Measurements from ENCODE around the gene CIPC.

The CIPC gene

GRCh38 chr14:77061630-77062257, 36.3 kb upstream of the CIPC start:
- no peak overlapping the region for H3K4me3 ChIP-seq (ENCODE audit: insufficient read depth, low read length, poor library complexity, severe bottlenecking)
- no peak overlapping the region for H3K27ac ChIP-seq (ENCODE audit: low read depth, low read length)
- H3K79me2 ChIP-seq (ENCODE audit: insufficient read depth, low read length), result no peaks in the 10 kb centered on the region
- no peak for TF ChIP-seq CTCF (IDR thresholded peaks at IDR 0.05; ENCODE audit: insufficient read depth, low read length, poor library complexity, severe bottlenecking)
- no peak for TF ChIP-seq EZH2phosphoT487 (conservative IDR thresholded peaks at IDR 0.05; ENCODE audit: low read length)
- no peaks in the 10 kb centered on the region for H3F3A ChIP-seq (ENCODE audit: insufficient read depth)
- H3K9me3 ChIP-seq (ENCODE audit: insufficient read depth, low read length), result no peaks in the 10 kb centered on the region
- no peaks in the 10 kb centered on the region for H3K27me3 ChIP-seq (ENCODE audit: low read length)
- H4K20me1 ChIP-seq (ENCODE audit: low read depth, low read length), result no peaks in the 10 kb centered on the region
- H3K4me2 ChIP-seq (ENCODE audit: low read depth, low read length, poor library complexity, severe bottlenecking), result no peak overlapping the region
- no peaks in the 10 kb centered on the region for H3K9me2 ChIP-seq (replicated peaks; ENCODE audit: insufficient read depth, low read length)
- H3K9ac ChIP-seq (ENCODE audit: low read length), result no peak overlapping the region
- H2AFZ ChIP-seq (ENCODE audit: low read depth, low read length, severe bottlenecking), result no peak overlapping the region
- H3K36me3 ChIP-seq (ENCODE audit: low read length), result no peaks in the 10 kb centered on the region

DNA sequence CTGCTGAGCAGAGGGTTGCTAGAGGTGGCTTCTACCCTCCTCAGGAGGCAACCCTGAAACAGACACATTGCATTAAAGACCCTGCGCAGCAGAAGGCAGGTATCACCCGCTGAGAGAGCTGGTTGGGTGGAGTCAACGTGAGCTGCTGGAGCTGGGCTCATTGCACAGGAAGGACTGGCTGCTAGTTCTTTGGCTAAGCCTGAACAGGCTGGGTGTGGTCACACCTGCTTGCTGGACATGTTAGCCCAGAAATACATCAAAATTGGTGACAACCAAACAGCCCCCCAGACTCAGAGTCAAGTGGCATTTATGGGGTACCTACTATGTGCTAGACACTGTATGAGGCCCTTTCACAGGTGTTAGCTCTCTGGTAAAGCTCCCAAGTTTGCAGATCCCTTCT, 35.8 kb upstream of the CIPC start:
- Histone ChIP-seq H3F3A (ENCODE audit: insufficient read depth) (no peaks in the 10 kb centered on the region), H3K27me3 (ENCODE audit: low read length) (no peaks in the 10 kb centered on the region), H3K27ac (ENCODE audit: low read depth, low read length) (no peak overlapping the region), H3K9me2 (replicated peaks; ENCODE audit: insufficient read depth, low read length) (no peaks in the 10 kb centered on the region), H3K9ac (ENCODE audit: low read length) (no peak overlapping the region), H3K4me3 (ENCODE audit: insufficient read depth, low read length, poor library complexity, severe bottlenecking) (no peak overlapping the region), H3K9me3 (ENCODE audit: insufficient read depth, low read length) (no peaks in the 10 kb centered on the region), H3K79me2 (ENCODE audit: insufficient read depth, low read length) (no peaks in the 10 kb centered on the region), H3K36me3 (ENCODE audit: low read length) (no peaks in the 10 kb centered on the region), H2AFZ (ENCODE audit: low read depth, low read length, severe bottlenecking) (no peak overlapping the region), H4K20me1 (ENCODE audit: low read depth, low read length) (no peaks in the 10 kb centered on the region), H3K4me2 (ENCODE audit: low read depth, low read length, poor library complexity, severe bottlenecking) (no peak overlapping the region)
- no peak for TF ChIP-seq EZH2phosphoT487 (conservative IDR thresholded peaks at IDR 0.05; ENCODE audit: low read length)
- TF ChIP-seq CTCF (IDR thresholded peaks at IDR 0.05; ENCODE audit: insufficient read depth, low read length, poor library complexity, severe bottlenecking), result no peak

- Histone ChIP-seq H3K79me2 (ENCODE audit: insufficient read depth, low read length) (no peaks in the 10 kb centered on the region), H3K27ac (ENCODE audit: low read depth, low read length) (no peak overlapping the region), H3K4me3 (ENCODE audit: insufficient read depth, low read length, poor library complexity, severe bottlenecking) (no peak overlapping the region), H3K9me3 (ENCODE audit: insufficient read depth, low read length) (no peaks in the 10 kb centered on the region), H3K27me3 (ENCODE audit: low read length) (no peaks in the 10 kb centered on the region), H3K9me2 (replicated peaks; ENCODE audit: insufficient read depth, low read length) (no peaks in the 10 kb centered on the region), H4K20me1 (ENCODE audit: low read depth, low read length) (no peaks in the 10 kb centered on the region), H2AFZ (ENCODE audit: low read depth, low read length, severe bottlenecking) (no peak overlapping the region), H3F3A (ENCODE audit: insufficient read depth) (no peaks in the 10 kb centered on the region), H3K4me2 (ENCODE audit: low read depth, low read length, poor library complexity, severe bottlenecking) (no peak overlapping the region), H3K36me3 (ENCODE audit: low read length) (no peaks in the 10 kb centered on the region), H3K9ac (ENCODE audit: low read length) (no peak overlapping the region)
- TF ChIP-seq EZH2phosphoT487 (conservative IDR thresholded peaks at IDR 0.05; ENCODE audit: low read length), result no peak
- no peak for TF ChIP-seq CTCF (IDR thresholded peaks at IDR 0.05; ENCODE audit: insufficient read depth, low read length, poor library complexity, severe bottlenecking)
Observed at GRCh38 chr14:77063571-77064171, 34.4 kb upstream of the CIPC start.

Measured in SU-DHL-6 (cell line).